Peyer's patch (tissue), 4 donors: ENCODE measurements around the gene SPOCK2. TPM values are rescaled to one million over a fixed set of nuclear protein-coding genes. Genes with fewer than 3 reads are reported as not detected.
A peak's percentile ranks its signal among the peaks of the same experiment; 100 is the strongest.

ENCODE experiments used
- DNase-seq, 3 donors: peaks; one replicate each; pipeline ENCODE4 v3.0.0-alpha.2; 2017 to 2019
- H3K27ac ChIP-seq, 4 donors: fragments of 200-600 bp; sonication (generic); one replicate each; pipeline ENCODE4 v1.5.1; 2016 to 2019
- H3K27me3 ChIP-seq, 2 donors: fragments of 200-600 bp; sonication (generic); one replicate each; pipeline ENCODE4 v1.5.1; 2019
- H3K36me3 ChIP-seq, 3 donors: fragments of 200-600 bp; sonication (generic); one replicate each; pipeline ENCODE4 v1.5.1; 2016 to 2019
- H3K4me1 ChIP-seq, 4 donors: fragments of 200-600 bp; sonication (generic); one replicate each; pipeline ENCODE4 v1.5.1; 2016 to 2019
- H3K4me3 ChIP-seq, 4 donors: fragments of 200-600 bp; sonication (generic); 1 replicate in 3 of 4; 2 replicates in 1 of 4; pipeline ENCODE4 v1.5.1; 2016 to 2019; ENCODE audit warnings: mild to moderate bottlenecking in 1 of 4
- H3K9me3 ChIP-seq, 4 donors: fragments of 200-600 bp; sonication (generic); one replicate each; pipeline ENCODE4 v1.5.1; 2016 to 2019; ENCODE audit warnings: mild to moderate bottlenecking in 1 of 4
- POLR2A ChIP-seq, 2 donors: fragments of 450-650 bp; IDR thresholded peaks; one replicate each; pipeline ENCODE4 v1.5.1; 2017; ENCODE audit warnings: antibody characterized with exemption in 2 of 2, mild to moderate bottlenecking in 2 of 2, moderate library complexity in 2 of 2
- total RNA-seq, 4 donors: library from RNA; depleted of rRNA; stranded (reverse); fragments of >200 nt; gene quantifications; one replicate each; pipeline ENCODE4 v1.1.0, GENCODE V29; 2016
- TF ChIP-seq, protein P1 (sequence below), 6 experiments: fragments of 450-650 bp in 4 of 6; fragments of 200-600 bp in 2 of 6; sonication (generic) in 1 of 6; IDR thresholded peaks; one replicate each; pipeline ENCODE4 v1.5.1; 2017 to 2019; ENCODE audit warnings: antibody characterized with exemption in 6 of 6, mild to moderate bottlenecking in 3 of 6, moderate library complexity in 1 of 6

SPOCK2 gene
- total RNA-seq, 4 donors from 2014 or later, result 8.3 to 54.5 (median 11.4) TPM

DNA sequence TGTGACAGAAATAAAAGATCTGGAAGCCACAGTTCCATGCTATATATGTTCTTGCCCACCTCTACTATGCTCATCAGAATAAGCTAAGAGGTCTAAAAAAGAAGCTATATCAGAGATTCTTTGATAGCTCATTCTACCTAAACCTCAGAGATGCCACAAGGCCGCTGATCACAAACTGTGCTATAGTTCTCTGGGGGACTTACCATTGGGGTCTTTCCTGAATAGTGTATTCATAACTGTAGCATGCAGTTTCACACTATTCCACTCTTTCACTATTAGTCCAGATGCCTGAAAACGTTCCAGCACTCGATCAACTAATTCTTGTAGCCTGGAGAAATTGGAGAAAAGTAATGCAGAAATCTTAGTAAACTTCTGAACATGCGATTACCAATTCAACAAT lies 44.5 kb upstream of the SPOCK2 start:
- TF ChIP-seq, protein P1, sequence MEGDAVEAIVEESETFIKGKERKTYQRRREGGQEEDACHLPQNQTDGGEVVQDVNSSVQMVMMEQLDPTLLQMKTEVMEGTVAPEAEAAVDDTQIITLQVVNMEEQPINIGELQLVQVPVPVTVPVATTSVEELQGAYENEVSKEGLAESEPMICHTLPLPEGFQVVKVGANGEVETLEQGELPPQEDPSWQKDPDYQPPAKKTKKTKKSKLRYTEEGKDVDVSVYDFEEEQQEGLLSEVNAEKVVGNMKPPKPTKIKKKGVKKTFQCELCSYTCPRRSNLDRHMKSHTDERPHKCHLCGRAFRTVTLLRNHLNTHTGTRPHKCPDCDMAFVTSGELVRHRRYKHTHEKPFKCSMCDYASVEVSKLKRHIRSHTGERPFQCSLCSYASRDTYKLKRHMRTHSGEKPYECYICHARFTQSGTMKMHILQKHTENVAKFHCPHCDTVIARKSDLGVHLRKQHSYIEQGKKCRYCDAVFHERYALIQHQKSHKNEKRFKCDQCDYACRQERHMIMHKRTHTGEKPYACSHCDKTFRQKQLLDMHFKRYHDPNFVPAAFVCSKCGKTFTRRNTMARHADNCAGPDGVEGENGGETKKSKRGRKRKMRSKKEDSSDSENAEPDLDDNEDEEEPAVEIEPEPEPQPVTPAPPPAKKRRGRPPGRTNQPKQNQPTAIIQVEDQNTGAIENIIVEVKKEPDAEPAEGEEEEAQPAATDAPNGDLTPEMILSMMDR (IDR thresholded peaks at IDR 0.05), result no peak
- TF ChIP-seq POLR2A (IDR thresholded peaks at IDR 0.05), result no peak
- no peak overlapping the region for H3K27ac ChIP-seq
- no peak for DNase-seq
- H3K36me3 ChIP-seq, result peaks cover 0 to 13% (median 0%) of the 10 kb centered on the region in 3 donors
- H3K4me1 ChIP-seq, result no peaks in the 10 kb centered on the region
- H3K4me3 ChIP-seq, result no peak overlapping the region
- no peaks in the 10 kb centered on the region for H3K27me3 ChIP-seq
- no peaks in the 10 kb centered on the region for H3K9me3 ChIP-seq

DNA sequence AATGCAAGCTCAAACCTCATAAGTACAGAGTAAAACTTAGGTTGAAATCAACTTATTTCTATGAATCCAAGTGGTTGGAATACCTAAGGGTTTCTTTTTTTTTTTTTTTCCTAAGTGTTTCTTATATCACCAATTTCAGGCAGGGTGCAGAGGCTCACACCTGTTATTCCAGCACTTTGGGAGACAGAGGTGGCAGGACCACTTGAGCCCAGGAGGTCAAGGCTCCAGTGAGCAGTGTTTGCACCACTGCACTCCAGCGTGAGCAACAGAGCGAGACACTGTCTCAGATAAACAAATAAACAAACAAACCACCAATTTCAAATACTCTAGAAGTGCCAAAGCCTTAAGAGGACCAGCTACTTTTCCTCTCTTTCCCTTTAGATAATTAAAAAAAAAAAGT lies 39.2 kb upstream of the SPOCK2 start:
- no peak for DNase-seq
- Histone ChIP-seq H3K36me3 (peaks cover 0 to 10% (median 0%) of the 10 kb centered on the region in 3 donors), H3K27me3 (no peaks in the 10 kb centered on the region), H3K4me1 (no peaks in the 10 kb centered on the region), H3K4me3 (no peak overlapping the region), H3K27ac (no peak overlapping the region), H3K9me3 (no peaks in the 10 kb centered on the region)
- TF ChIP-seq, protein P1 (IDR thresholded peaks at IDR 0.05), result no peak
- TF ChIP-seq POLR2A (IDR thresholded peaks at IDR 0.05), result no peak

DNA sequence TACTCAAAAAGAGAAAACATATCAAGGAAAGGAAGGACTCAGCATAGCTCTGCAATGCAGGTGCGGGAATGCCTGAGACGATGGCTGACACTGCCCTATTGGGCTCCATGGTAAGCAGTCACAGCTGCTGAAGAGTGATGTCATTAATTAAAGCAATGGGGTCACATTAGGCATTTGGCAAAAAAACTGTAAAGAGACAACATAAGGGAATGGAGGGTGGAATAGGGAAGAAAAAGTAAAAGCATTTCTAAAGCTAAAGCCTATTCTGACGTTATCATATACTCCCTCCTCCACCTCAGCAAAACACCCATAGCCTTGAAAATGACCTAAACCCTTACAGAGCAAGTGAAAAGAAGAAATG lies 38.5 kb upstream of the SPOCK2 start:
- Histone ChIP-seq H3K4me3 (no peak overlapping the region), H3K27me3 (no peaks in the 10 kb centered on the region), H3K9me3 (no peaks in the 10 kb centered on the region), H3K36me3 (peaks cover 0 to 10% (median 0%) of the 10 kb centered on the region in 3 donors), H3K27ac (no peak overlapping the region), H3K4me1 (no peaks in the 10 kb centered on the region)
- TF ChIP-seq, protein P1 (IDR thresholded peaks at IDR 0.05), result no peak
- no peak for TF ChIP-seq POLR2A (IDR thresholded peaks at IDR 0.05)
- no peak for DNase-seq

DNA sequence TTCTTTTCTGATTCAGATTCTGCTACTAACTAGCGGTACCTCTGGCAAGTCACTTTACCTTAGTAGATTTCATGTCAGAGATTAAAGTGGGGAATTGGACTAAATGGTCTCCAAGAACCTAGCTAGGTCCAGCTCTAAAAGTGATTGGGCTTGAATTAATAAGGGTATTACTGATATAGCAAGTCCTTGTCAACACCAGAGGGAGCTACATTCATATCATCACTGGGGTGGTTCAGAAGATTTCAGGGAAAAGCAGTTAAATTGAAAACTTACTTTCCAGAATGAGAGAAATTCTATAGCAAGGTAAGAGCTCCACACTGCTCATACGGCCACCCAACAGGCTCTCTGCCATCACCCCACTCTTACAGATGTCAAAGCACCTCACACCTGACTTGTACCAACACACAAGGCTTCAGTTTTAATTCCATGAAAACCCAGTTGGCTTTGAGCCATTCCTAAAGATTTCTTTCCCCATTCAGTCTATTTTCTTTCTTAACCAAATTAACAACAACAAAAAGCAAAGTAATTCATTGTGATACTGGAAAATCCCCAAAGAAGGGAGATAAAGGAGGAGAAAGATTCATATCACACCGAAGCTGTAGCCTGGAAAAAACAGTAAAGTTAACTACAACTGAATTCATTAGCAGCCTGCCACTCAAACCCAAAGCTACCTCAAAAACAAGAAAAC lies 38.0 kb upstream of the SPOCK2 start:
- no peak overlapping the region for H3K4me3 ChIP-seq
- no peaks in the 10 kb centered on the region for H3K4me1 ChIP-seq
- no peaks in the 10 kb centered on the region for H3K27me3 ChIP-seq
- no peaks in the 10 kb centered on the region for H3K9me3 ChIP-seq
- no peak for DNase-seq
- H3K36me3 ChIP-seq, result peaks cover 0 to 10% (median 0%) of the 10 kb centered on the region in 3 donors
- H3K27ac ChIP-seq, result no peak overlapping the region
- TF ChIP-seq, protein P1 (IDR thresholded peaks at IDR 0.05), result peak in 4 of 6 experiments; percentile 46 to 55 (median 49)
- no peak for TF ChIP-seq POLR2A (IDR thresholded peaks at IDR 0.05)

DNA sequence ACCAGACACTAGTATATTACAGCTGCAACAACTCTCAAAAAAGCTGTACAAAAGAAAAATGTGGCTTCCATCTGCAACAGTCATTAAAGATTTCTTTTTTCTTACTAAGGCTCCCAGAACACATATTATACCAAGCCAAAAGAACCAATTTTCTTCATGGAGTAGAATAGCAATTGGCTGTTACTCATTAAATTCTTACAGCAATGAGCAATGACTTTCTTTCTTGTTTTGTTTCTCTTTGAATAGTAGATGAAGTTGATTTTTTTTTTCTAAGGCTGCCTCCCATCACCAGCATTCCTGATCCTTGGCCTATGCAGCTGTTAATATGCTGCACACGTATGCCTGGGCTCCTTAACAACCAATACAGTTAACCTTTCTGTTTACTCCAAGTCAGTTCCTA lies 36.6 kb upstream of the SPOCK2 start:
- DNase-seq, result no peak
- Histone ChIP-seq H3K36me3 (peaks cover 0 to 7% (median 0%) of the 10 kb centered on the region in 3 donors), H3K4me1 (no peaks in the 10 kb centered on the region), H3K9me3 (no peaks in the 10 kb centered on the region), H3K4me3 (no peak overlapping the region), H3K27ac (no peak overlapping the region), H3K27me3 (no peaks in the 10 kb centered on the region)
- TF ChIP-seq, protein P1 (IDR thresholded peaks at IDR 0.05), result no peak
- no peak for TF ChIP-seq POLR2A (IDR thresholded peaks at IDR 0.05)
